GM19463 (cell line): ENCODE measurements around the gene CNTN1.

Source experiments
- ATAC-seq: cut with Tn5 transposase; IDR thresholded peaks from one replicate; pipeline ENCODE4 v1.9.1; 2021; ENCODE audit warnings: mild to moderate bottlenecking, moderate library complexity; ENCODE audit not compliant: unreplicated experiment

The CNTN1 gene

DNA sequence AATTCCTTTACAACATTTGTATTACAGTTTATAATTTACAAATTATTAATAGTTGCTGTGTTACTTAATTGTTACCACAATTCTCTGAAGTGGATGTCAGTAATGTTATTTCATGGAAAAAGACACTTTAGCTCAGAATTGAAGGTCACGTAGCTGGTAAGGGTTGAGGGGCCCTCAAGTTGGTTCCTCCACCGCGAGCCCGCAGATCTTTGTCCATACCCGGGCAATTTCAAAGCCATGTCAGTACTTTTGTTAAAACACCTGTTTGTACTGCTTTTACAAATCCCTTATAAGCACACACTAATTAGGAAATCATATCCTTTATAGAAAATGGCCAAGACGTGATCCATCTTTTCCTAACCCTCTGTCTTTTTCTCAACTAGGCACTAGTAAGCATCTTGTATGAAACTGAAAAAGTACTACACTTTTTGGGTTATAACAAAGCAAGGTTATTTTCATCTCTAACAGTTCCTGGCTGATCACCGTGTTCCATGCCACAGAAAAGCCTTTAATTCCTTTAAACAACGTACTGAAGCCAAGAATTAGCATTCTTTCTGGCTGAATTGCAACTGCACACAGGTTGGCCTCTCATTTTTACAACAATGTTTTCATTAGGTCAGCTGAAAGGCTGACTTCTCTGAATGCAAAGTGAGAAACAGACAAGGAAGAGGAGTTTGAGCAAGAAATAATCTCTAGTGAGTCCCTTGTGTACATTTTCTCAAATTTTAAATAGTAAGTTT lies 76.1 kb downstream of the CNTN1 start:
- no peak for ATAC-seq

DNA sequence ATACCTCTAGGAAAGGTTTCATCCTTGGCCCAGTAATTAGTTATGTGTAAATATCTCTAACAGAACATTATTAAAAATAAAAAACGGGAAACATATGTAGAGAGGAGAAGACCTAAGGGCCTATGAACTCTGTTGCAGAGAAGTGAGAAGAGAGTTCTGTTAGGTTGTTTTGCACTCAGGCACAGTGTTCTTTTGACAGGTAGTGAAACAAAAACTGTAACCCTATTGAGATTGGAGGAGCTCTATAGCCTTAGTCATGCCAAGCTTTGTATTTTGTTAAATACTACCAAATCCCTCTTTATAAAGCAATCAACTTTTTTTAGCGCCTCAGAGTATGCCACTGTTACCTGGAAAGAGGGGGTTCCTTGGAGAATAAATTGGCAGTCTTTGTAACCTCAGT lies 77.6 kb downstream of the CNTN1 start:
- no peak for ATAC-seq

DNA sequence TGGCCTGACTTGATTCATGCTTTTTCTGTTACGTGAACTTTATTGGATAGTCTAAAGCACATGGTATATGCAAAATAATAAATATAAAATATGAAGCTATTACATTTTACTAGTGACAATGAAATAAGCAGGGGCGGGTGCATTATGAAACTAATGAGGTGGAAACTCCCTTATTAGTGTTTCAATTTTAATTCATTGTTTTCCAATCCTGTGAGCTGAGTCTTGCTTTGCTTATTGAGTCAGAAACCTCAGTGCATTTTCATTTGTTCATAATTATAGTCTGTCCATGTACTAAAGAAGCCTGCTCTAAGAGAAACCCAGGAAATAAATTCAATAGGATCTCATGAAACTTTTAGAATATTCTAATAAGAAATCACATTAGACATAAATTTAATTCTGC lies 78.5 kb downstream of the CNTN1 start:
- no peak for ATAC-seq

DNA sequence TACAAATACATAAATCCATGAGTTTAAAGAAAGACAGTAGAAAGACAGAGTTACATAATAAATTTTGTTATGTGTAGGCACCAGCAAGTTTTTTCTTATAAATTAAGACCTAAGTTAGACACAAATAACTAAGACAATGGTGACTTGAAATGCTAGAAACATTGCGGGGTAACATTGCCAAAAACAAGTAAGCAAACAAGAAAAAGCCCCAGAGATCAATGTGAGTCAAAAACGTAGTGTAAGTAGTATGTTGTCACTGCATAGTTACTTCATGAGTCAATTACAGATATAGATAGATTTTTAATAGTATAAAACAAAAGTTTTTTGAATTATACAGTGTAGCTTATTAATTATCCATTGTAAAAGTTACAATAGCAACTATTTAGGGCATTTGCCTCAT lies 83.4 kb downstream of the CNTN1 start:
- no peak for ATAC-seq

DNA sequence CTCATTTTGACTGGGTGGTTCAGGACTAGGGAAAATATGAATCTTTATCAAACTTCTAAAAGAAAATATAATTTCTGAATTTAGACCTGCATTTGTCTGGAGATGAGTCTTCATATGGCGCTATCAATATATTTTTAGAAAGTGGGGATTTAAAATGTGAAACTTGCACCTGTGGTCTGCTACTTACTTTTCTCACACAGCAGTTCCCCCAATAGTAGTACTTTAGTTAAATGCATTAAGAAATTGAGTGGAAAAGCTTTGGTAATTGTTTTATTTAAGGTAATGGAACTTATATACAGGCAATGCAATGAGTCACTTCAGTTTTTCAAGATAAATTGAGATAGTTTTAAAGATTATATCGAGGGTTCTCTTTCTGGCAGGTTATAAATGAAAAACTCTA lies 91.9 kb downstream of the CNTN1 start:
- no peak for ATAC-seq

DNA sequence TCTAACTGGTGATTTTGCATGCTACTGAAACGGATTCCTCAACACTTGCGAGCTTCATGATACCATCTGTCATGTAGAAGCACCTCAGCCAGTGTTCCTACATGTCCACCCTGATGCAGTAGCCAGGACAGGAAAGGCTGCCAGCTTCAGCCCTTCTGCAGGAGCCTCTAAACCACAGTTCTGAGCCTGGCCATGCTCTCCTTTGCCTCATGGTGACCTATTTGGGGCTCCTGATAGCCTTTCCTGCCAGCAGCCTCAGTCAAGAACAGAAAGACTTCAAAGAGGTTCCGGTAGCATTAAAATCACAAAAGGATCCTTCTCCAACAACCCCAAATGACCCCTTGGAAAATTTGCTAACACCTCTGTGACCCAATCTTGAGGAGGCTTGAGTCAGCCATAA lies 96.0 kb downstream of the CNTN1 start:
- no peak for ATAC-seq

DNA sequence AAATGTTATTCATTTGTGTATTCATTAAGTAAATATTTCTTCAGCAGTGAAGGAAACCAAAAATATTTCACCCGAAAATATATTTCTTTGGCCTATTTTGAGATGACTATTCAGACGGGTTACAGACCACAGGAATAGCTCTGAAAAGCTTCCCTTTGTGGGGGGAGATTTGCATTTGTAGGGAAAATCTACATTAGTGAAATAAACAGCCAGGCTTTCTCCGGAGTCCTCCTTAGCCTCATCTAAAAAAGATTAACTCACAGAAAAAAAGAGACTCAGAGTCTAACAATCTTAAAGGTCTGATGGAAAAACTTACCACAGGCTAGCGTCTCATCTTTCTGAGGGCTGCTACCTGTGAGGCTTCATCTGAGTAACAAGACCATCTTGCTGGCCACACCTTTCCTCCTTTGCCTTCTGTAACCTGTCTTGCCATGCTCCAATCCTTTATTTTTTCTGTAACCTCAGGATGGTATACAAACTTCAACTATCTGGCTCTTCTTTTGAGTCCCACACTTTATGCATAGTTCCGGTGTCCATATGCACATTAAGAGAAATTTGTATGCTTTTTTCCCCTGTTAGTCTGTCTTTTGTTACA lies 100.7 kb downstream of the CNTN1 start:
- ATAC-seq = no peak

DNA sequence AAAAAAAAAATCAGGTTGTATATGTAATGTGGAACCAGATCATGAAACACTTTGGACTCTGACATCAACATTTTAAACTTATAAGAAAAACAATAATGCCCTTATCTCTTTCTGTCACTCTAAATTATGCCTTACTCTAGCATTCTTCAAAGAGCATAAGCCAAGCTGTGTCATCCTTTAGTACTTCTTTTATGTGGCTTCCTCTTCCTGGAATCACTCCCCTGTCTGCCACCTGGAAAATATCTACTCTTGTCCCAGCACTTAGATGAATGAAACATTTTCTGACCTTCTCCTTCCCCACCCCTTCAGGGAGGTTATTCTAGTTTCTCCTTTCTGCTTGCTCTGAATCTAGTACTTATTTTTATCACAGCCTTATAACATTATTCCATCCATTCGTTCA lies 101.2 kb downstream of the CNTN1 start:
- no peak for ATAC-seq

DNA sequence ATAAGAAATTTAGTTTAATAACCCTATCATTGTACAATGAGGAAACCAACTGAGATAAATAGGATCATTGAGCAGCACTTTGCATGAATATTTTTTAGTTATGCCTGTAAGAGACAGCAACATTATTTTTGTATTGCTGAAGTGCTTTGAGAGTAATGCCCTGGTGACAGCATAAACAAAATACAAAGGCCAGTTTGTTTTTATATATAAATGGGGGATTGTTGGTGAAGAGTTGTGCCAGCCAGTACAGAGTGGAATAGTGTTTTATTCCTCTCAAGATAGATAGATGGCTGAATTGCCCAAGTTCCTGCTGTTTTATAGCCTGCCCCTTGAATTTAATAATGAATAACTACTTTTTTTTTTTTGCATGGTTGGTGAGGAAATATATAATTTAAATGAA lies 101.8 kb downstream of the CNTN1 start:
- ATAC-seq = no peak

DNA sequence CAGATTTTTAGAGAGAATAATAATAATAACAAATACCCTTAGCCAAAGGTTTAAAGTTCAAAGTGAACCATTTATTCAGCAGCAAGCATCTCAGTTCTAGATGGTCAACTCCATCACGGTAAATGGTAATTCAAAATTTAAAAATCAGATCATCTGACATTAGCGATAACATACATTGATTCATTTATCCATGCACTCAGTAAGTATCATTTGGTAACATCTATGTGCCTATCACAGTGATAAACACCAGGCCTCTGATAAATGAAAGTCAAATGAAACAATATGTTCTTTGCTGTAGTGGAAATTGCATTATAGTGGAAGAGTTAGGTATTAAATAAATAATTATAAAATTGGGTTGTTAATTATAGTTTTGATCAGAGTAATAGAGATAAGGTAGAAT lies 108.8 kb downstream of the CNTN1 start:
- ATAC-seq = no peak

DNA sequence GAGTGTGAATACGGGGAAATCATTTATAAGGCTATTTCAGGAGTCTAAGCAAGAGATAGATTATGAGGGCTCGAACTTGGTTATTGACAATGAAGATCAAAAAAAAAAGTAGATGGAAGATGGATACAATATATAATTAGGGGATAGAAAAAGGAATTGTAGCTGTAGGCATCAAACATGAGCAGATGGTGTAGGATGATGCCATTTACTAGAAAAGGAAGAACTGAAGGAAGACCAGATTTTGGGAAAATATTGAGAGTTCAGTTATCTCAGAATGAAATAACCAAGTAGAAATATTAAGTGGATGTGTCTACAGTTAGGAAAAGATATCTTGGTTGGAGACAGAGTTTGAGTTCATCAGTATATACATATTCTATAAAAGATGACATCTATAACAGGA lies 109.6 kb downstream of the CNTN1 start:
- no peak for ATAC-seq

DNA sequence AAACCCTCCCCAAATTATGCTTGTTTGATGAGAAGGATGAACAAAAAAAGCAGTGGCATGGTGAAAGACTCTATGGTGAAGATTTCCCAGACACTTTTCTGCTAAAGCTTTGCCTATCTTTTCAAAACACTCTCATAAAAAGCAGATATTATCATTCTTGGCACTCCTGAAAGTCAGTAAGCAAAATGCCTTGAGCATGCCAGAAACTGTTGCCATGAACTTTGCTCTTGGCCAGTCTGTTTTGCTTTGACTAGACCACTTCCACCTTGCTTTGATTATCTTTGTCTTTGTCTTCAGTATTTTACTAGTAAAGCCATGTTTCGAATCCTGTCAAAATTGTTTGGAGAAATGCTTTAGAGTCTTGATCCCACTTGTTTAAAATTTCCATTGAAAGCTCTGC lies 110.4 kb downstream of the CNTN1 start:
- no peak for ATAC-seq

DNA sequence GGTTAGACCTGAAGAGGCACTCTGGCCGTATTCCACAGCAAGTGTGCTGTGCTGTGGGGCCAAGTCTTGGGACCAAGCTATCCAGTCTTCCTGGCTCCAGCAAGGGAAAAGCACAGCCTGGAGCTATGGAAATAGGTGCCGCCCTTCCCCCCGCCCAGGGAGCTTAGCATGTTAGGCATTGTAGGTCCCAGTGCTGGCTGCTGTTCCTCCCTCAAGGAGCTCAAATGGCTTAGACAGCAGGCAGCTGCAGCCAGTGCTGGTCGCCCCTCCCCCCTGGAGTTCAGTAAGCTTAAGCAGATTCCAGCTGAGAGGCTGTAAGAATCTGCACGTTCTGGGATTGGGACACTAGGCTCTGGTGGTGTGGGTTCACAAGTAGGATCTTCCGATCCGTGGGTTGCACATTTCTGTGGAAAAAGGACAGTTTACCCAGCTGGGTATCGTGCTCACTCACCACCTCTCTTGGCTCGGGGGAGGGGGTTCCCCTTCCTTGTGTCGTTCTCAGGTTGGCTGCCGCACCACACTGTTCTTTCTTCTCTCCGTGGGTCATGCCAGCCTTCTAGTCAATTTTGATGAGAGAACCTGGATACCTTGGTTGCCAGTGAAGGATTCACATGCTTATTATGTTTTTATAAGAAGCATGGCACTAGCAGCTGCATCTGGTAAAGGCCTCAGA lies 127.3 kb downstream of the CNTN1 start:
- ATAC-seq = no peak

DNA sequence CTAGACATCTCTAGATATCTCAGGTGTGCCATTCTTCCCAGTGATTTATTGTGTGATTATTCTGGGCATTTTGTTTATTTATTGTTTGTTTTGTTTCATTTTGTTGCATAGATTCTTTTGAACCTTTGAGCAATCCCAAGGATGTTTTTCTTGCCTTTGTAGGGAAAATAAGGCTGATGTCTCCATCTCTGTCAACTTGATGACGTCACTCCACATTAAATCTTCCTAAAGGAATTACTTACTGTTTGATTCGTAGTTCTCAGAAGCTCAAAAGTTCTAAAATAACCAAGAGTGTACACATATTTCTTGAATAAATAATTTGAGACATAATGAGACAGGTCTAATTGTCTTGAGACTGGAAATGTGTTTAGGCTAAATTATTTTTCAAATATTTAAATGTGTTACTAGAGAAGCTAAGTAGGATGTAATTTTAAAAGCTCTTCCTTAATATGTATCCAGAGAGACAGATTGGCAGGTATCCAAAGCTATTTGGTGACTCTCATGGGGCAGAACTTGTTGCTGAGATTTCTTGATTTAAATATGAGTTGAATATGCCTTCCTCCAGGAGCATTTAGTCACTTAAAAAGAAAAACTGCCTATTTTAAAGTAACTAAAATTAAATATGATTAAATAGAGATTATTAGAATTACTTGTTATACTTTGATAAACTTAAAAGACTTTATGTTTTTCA lies 128.7 kb downstream of the CNTN1 start:
- ATAC-seq = no peak

DNA sequence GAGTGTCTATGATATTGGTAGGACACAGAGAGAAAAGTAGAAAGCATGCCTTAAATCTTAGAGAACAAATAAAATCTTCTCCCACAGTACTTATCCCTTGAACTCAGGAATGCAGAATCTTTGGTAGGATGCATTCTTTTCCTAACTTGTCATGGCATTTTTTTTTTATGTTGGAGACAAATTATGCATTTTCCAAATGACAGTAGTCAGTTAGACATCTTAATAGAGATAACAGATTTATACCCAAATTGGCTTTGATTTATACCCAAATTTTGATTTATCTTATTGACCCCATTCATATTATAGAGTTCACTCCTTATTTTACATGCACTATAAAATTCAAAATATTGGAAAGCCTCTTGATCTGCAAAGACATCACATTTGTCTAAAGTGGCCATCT lies 132.9 kb downstream of the CNTN1 start:
- no peak for ATAC-seq

DNA sequence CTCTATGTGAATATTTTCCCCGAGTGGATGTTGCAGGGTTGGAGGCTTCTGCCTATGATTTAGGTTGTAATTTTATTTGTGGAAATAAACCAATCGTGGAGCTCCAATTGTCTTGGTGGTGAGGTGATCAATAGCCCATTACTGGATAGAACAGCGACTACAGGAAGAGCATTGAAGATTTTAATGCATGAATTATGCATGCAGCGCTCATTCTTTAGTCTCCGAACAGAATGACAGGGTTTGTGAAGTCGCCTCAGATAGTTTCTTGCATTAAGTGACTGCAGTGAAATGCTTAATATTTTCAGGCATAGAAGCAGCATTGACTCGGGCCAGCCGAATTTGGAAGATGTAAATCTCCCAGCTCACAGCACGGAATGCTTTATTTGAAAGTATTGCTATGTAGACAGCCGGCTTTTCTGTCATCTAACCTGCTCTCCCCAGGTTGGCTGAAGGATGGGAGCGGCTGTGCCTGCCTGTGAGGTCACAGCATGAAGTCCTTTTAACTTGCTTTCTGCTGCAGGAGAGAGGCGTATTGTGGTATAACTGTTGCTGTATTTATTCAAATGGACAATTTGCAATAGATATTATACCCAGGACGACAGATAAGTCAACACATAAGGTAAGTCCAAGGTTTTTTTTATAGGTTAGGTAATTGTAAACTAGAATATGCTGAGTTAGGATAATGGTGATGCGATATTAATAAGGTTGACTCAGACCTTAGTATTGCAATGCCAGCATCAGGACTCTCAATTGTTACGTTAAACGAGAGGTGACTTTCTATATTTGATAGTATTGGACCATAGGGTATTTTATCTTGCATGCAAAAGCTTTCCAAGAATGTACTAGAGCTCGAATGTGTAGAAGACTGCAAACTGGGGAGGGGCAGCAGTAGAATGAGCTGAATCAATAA lies 135.7 kb downstream of the CNTN1 start:
- no peak for ATAC-seq

DNA sequence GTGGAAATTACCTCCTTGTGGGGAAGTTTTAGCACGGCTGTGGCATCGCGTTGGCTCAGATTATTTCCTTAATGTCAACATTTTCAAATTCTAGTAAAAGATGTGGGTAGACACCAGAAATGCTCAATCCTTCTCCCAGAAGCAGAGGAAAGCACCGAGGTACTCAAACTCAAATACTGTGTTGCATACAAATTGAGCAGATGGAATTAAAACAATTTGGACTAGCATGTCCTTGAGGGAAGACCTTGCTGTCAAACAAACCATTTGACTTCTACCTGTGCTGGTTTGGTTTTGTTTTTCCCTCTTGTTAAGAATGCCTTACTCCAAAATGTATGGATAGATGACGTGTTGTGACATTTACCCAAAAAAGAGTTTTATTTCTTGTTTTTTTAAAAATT lies 136.4 kb downstream of the CNTN1 start:
- ATAC-seq = no peak

DNA sequence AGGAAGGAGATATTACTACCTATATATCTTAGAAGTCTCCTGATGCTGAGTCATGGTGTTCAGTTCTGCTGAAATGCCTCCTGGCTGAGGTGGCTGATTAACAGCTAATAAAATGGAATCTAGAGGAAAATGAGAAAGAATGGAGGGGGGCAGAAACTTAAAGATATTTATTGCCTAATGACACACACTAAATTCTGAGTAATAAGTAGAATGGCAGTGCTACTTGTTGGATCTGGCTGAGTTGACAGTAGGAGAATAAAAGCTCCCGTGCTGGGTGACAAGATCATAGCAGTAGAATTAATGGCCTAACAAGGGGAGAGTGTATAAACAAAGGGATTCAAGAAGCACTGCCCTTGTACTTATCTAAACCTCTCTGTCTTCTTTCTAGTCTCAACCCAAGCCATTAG lies 137.5 kb downstream of the CNTN1 start:
- no peak for ATAC-seq

DNA sequence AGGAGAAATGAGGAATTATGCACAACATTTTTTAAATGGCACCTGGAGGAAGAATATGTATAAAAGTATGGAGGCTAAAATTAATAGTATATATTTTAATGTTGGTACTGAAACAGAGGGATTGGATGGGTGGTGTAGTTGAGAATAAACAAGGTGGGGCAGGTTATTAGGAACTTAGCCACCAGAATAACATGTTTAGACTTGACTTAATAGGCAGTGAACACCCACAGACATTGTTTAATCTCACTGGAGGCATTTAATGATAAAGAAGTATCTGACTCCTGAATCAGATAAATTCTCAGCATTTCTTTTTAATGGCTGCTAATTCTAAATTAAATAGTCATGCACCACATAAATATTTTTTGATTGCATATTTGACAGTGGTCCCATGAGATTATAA lies 139.7 kb downstream of the CNTN1 start:
- no peak for ATAC-seq

DNA sequence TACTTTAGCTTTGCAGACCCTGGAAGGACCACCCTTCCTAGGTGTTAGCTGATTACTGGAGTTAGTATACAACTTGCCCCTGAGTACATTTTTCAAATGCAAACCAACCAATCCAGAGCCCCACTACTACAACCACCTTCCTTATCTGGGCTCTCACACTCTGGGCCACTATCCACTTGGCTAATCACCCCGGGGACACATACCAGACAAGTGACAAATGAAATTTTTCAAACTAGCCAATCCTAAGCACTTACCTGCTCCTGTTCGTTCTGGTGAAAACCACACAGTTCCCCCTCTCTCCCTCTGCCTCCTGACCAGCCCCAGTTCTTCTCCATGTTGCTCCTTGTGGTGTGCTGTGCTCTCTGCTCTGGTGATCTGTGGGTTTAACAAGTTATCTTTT lies 140.4 kb downstream of the CNTN1 start:
- ATAC-seq = no peak

DNA sequence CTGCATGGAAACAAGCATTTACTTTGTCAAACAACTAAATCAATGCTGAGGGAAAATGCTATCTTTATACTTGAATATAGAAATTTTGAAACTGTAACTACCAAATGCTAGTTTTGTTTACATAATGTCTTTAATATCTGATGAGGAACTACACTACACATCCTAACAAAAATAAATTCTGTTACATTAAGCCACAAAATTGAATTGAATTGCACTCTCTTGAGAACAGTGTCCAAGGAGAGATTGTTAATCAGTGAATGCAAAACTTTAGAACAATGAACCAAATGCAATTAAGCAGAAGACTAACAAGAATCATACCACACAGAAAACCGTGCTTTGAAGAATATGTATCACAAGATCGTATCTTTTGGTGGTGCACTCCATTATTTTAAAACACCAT lies 141.6 kb downstream of the CNTN1 start:
- no peak for ATAC-seq
